ENCODE measurements around the gene PRG2.

PRG2 gene, protein sequence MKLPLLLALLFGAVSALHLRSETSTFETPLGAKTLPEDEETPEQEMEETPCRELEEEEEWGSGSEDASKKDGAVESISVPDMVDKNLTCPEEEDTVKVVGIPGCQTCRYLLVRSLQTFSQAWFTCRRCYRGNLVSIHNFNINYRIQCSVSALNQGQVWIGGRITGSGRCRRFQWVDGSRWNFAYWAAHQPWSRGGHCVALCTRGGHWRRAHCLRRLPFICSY

DNA sequence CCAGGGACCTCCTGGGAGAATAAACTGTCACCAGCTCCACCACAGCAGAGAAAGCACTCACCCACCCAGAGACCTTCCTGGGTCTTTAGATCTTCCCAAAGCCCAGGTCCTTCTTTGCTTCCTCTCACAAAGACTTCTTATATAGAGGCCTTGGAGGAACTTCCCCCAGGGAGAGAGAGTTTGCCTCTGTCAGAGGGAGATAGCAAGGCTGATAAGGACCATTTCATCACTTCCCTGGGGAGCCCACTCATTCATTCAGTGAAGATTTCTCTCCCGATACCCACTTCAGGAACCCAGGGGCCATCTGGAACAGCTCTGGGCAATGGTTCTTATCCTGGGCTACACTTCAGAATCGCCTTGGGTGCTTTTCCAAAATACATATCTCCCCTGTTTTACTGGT, at the start of gene PRG2:
Gene PRG2, minus strand, starts transcription at position 116 of the 400 bp plus-strand sequence. CDS start 706 bp downstream, outside the sequence.
- no peak for DNase-seq (ENCODE audit: low read depth, low spot score)

DNA sequence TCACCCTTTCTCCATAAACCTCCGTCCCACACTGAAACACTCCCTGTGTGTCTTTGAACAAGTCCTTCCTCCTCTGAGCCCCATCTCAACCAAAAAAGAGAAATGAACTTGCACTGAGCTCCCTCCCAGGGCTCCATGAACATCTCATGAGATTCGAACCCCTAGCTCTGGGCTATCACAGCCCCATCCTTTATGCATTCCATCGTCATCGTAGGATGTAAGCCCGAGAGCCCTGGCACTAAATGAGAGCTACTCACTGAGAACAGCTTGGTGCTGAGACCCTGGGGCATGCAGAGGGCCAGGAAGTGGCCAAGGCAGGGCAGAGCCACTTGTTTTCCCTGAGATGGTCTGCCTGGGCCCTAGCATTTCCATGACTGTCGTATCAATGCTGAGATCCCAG, 49.3 kb upstream of the PRG2 start:
- no peak for DNase-seq (ENCODE audit: low read depth, low spot score)

DNA sequence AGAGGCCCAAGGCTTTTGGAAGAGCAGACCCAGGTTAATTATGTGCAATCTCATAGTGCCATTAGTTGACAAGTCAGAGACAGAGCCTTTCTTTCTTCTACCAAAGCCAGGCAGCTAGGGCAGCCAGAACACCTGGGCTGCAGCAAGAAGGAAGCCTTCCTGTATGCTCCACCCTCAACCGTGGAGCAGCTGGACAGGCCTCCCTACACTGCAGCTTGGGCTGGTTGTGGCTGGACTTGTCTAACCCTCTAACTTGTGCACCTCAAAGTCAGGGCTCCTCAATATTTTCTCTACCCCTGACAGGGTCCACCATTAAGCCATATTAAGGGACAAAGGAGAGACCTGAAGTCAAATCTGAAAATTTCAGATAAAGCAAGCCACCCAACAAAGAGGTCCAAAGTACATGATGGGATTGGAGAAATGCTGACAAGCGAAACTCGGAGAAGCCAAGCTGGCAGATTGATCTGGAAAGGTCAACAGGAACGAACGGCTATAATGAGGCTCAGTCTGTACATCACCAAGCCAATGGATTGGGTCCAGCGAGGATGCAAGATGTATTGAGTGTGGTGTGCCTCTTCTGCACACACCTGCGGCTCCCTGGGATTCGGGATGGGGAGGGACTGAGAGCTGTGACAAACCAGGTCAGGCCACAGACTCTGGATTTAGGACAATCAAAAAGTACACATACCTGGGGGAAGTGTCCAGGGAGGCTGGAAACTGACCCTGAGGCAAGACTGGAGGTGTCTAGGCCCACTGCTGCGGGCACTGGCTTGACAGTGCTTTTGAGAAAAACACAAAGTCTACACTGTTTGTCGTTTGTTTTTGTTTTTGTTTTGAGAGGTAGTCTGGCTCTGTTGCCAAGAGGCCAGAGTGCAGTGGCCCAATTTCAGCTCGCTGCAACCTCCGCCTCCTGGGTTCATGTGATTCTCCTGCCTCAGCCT, 48.2 kb upstream of the PRG2 start:
- no peak for DNase-seq (ENCODE audit: low read depth, low spot score)

DNA sequence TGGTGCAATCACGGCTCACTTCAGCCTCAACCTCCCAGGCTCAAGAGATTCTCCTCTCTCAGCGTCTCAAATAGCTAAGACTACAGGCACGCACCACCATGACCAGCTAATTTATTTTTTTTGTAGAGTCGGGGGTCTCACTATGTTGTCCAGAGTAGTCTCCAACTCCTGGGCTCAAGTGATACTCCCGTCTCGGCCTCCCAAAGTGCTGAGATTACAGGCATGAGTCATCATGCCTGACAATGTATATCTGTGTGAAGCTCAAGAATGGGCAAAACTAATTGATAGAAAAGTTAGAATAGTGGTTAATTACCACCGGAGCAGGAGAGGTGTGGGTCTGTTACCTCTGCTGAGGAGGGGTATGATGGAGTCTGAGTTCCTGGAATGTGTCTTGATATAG, 45.6 kb upstream of the PRG2 start:
- no peak for DNase-seq (ENCODE audit: low read depth, low spot score)

GRCh38 chr11:57434640-57435546, 44.4 kb upstream of the PRG2 start:
- no peak for DNase-seq (ENCODE audit: low read depth, low spot score)

DNA sequence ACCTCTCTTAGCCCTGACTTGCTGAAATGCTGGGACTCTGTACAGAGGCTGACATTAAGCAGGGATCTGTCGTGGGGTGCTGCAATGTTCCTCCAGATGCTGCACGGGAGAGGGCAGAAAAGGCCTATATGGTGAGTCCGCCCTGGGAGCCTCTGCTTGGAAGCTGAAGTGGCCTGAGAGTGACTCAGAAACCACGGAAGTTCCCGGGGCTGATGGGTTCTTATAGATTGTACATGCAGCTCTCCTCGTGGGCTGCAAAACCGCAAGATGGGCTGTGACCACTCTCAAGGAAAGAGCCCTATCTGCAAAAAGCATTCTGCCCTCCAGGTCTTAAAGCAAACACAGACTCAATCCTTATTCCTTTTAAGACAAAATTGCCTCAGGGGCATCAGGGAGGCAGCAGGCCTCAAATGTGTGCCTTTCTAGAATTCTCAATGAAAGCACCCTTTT, 42.3 kb upstream of the PRG2 start:
- no peak for DNase-seq (ENCODE audit: low read depth, low spot score)

DNA sequence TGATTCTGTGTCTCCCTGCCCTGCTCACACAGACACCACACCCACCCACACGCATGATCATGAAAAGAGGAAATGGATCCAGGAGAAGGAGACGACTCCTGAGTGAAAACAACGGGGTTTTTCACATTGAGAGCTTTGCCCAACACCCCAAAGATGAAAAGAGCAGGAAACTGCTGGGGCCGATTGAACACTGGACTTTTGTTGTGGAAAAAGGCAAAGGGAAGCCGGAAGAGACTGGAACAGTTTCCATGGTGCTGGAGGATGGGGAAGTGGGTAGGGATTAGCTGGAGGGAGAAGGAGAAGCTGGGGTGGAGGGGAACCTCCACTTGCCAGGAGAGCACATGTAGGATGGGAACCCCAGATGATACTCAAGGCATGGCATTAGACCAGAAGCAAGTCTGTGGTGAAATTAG, 41.7 kb upstream of the PRG2 start:
- no peak for DNase-seq (ENCODE audit: low read depth, low spot score)

DNA sequence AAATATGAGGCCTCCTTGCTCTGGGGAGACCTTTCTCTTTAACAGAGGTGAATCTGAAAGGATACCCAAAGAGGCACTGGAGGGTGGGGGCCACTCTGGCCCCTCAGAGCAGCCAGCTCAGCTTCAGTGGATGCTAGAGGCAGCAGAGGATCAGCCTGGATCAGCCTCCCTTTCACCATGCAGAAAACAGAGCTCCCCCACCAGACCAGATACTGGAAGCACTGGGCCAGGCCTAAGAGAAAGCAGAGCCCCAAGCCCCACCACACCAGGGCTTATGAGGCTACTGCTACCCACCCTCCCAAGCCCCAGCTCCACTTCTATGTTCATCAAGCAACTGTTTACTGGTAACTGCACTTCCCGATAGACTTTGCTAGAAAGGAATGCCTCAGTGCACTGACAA, 40.5 kb upstream of the PRG2 start:
- DNase-seq (ENCODE audit: low read depth, low spot score): no peak

GRCh38 chr11:57429946-57430345, 39.5 kb upstream of the PRG2 start:
- DNase-seq (ENCODE audit: low read depth, low spot score): no peak

GRCh38 chr11:57428643-57429042, 38.2 kb upstream of the PRG2 start:
- no peak for DNase-seq (ENCODE audit: low read depth, low spot score)

- no peak for DNase-seq (ENCODE audit: low read depth, low spot score)
These were observed 37.3 kb upstream of the PRG2 start for GRCh38 chr11:57427727-57428082.

DNA sequence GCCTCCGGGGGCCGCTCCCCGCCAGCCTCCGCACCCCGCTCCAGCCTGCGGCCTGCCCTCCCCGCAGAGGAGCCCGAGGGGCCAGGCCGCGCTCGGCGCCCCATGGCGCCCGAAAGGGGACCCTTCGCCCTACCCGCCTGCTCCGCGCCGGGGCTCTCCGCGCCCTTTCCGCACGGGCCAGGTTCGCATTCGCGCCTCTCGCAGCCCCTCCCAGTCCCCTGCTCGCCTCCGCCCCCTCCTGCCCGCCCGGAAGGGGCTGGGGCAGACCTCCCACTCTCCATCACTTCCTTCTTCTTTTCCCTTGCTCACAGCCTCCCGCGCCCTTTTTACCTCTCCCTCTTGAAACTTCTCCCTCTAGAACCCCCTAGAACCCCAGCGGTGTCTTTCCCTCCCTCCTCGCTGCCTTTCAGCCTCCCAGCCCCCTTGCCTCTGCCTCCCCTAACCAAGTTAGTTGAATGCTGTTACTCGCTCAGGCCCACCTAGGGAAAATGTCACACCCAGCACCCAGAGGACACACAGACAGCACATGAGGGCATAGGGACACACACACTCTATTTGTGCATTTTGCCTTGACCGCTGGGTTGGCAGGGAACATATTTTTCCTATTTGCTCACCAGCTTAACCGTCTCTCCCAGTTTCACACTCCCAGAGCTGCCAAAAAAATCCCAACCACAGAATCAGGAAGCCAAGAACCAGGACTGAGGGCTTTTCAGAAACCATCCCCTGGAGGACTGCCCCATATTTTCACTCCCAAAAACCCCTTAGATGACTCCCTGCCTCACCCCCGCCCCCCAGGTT, 36.7 kb upstream of the PRG2 start, which contains the start of gene SLC43A3:
Gene SLC43A3, minus strand, starts transcription at position 193 of the 798 bp plus-strand sequence. CDS start 949 bp downstream, outside the sequence.
- DNase-seq (ENCODE audit: low read depth, low spot score): peak; percentile 40

- DNase-seq (ENCODE audit: low read depth, low spot score): no peak
These were observed 36.0 kb upstream of the PRG2 start for GRCh38 chr11:57426439-57426928.

DNA sequence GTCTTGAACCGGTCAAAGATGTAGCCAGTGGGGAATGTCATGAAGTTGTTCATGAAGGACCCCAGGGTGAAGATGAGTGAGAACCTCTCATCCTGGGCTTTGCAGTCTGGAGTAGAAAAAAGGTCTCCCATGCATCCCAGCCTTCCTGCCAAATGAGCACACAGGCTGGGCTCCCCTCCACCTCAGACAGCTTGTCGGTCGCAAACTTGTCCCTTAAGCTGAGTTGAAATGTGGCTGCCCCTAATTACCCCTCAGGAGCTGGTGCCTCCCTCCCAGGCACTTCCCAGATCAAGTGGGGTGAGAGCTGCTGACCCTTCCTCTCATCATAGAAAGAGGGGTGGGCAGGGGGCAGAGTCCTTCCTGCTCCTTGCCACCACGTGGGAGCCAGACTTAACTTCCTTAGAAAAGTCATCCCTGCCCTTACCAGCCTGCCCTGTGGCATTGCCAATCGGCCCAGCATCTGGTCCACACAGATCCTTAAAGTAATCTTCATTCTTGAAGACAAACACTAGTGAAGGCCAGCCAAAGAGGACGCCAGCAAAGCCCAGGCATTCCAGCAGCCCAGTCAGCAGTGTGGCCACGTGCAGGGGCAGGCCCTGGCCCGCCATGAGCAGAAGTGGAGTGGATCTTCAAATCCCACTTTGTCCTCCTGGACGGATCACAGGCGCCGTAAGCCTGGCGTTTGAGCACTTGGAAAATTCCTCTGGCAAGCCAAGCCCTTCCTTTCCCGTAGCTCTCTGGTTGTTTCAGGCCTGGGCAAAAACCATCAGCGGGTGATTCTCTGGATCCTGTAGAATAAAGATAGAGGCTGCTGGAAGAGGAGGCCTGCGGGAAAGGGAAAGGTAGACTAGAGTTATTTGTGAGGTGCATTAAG, 35.4 kb upstream of the PRG2 start:
- DNase-seq (ENCODE audit: low read depth, low spot score): peak; percentile 18

DNA sequence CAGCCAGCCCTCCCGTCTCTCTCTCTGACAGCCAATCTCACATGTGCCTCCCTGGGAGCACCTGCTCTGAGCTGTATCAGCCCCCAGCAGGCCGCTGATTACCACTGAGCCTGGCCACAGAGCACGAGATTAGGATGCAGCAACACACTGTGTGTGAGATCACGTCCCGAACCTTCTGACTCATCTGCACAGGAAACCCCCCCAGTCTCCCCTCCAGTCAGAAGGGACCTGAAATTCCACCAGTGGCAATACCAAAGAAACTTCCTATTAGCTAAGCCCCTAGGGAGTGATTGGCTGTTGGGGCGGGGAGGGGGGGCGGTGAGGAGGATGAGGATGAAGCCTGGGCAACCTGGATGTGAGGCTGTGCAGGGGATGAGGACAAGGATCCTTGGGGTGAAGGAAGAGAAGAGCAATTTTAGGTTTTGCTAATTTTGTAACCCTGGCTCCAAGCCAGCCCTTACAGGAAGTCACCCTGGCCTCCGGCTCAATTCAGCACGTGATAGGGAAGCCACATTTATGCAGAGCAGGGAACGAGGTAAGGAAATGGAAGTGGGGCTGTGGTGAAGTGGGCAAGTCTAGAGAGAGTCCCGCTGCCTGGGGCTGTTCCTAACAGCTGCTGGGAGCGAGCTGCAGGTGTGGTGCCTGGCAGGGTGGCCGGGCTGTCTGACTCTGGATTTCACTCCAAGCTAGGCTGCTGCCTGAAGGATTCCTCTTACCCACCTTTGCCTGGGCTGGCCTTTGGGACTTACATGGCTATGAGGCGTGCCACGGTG, 34.5 kb upstream of the PRG2 start:
- DNase-seq (ENCODE audit: low read depth, low spot score): peak; percentile 51

DNA sequence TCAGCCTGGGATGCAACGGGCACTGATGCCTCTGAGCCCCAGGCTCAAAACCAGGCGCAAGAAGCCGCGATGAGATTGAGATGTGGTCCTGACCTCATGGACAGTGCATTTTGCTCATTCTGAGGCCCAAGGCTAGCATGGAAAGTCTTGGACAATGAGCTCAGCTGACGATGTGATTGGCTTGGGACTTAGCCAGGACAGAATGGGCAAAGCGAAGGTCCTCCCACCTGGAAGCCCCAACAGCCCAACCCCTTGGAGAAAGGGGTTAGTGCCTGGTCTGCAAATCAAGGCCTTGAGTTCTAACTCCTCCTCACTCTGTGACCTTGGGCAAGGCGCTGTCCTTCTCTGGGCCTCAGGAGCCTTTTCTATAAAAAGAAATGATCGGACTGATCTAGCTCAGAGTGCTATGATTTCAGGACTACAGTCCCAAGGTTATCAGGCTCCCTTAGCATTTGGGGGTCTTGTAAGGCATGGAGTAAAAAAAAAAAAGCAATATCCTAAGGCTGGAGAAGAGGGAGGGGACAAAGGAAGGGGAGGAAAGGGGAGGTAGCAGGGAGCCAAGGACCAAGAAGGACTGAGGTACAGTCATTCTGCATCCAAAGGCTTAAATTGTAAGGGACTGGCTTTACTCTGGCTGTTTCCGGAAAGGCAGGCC, 33.8 kb upstream of the PRG2 start:
- no peak for DNase-seq (ENCODE audit: low read depth, low spot score)

- DNase-seq (ENCODE audit: low read depth, low spot score): no peak
These were observed 32.2 kb upstream of the PRG2 start for GRCh38 chr11:57422669-57423068.

GRCh38 chr11:57421805-57422204, 31.4 kb upstream of the PRG2 start:
- no peak for DNase-seq (ENCODE audit: low read depth, low spot score)

Measured in ELF-1 (cell line).